HepG2 (cell line): Measurements from ENCODE around the gene PLEKHA5. TPM values are rescaled to one million over a fixed set of nuclear protein-coding genes. Genes with fewer than 3 reads are reported as not detected.

Source experiments
- ATAC-seq: fragments of 200-7000 bp; cut with Tn5 transposase; 3 replicates; pipeline ENCODE4 v1.9.1; 2020; ENCODE audit warnings: mild to moderate bottlenecking, moderate library complexity
- BruUV-seq: library from RNA; stranded (reverse); fragments of 400-500 nt; replicated peaks from 2 replicates; lab custom pipeline; 2021; lab: Mats Ljungman, UMichigan
- CTCF ChIA-PET: fragments of 300-600 bp; formaldehyde crosslinking; extraction: SDS; loops from one replicate; lab custom pipeline; 2021; ENCODE audit warnings: low total read pairs, inconsistent platforms, low intra/inter-chr PET ratio; lab: Yijun Ruan, JAX
- POLR2A ChIA-PET: fragments of 350-600 bp; sonication (Branson Sonifier 250); formaldehyde crosslinking; loops from one replicate; lab custom pipeline; 2020; ENCODE audit warnings: antibody characterized with exemption, inconsistent platforms; lab: Yijun Ruan, JAX
- DNase-seq: peaks from one replicate; pipeline ENCODE4 v3.0.0-alpha.2; 2015; ENCODE audit warnings: low spot score
- FAIRE-seq: peaks from 3 replicates; lab custom pipeline; 2011; peaks lifted over from hg19 to GRCh38; lab: Jason Lieb, UNC
- H2AFZ ChIP-seq: one replicate; pipeline ENCODE4 v1.6.1; 2011; ENCODE audit warnings: low read length, inconsistent platforms
- H3K27ac ChIP-seq: fragments of 300-600 bp; 3 replicates; pipeline ENCODE4 v1.8.0; 2011; ENCODE audit warnings: mixed run types, mild to moderate bottlenecking, mixed read lengths, low read length, inconsistent platforms; ENCODE audit not compliant: insufficient read depth; ENCODE audit errors: extremely low read length
- H3K27me3 ChIP-seq, 2 experiments: fragments of 200-600 bp in 1 of 2; 2 replicates in 1 of 2; 3 replicates in 1 of 2; pipeline versions ENCODE4 v1.6.0 to v1.8.0; 2011; ENCODE audit warnings: low read length in 2 of 2, mild to moderate bottlenecking in 2 of 2, moderate library complexity in 2 of 2, inconsistent platforms in 1 of 2; ENCODE audit not compliant: insufficient read depth in 2 of 2, control insufficient read depth in 1 of 2
- H3K36me3 ChIP-seq, 2 experiments: fragments of 200-600 bp in 1 of 2; replicated peaks in 1 of 2; 2 replicates in 1 of 2; 3 replicates in 1 of 2; pipeline versions ENCODE4 v1.5.1 to v1.8.0; 2011; ENCODE audit warnings: low read length in 2 of 2, inconsistent platforms in 1 of 2; ENCODE audit not compliant: insufficient read depth in 2 of 2, control insufficient read depth in 1 of 2
- H3K4me1 ChIP-seq: 2 replicates; pipeline ENCODE4 v1.5.1; 2012; ENCODE audit warnings: low read length, inconsistent platforms; ENCODE audit not compliant: insufficient read depth
- H3K4me2 ChIP-seq: 2 replicates; pipeline ENCODE4 v1.6.0; 2011; ENCODE audit warnings: low read depth, low read length, inconsistent platforms
- H3K4me3 ChIP-seq, 3 experiments: fragments of 200-600 bp in 1 of 3; sonication (generic), shearing (Covaris generic) in 1 of 3; replicated peaks in 1 of 3; 2 replicates each; pipeline ENCODE4 v1.5.1; 2011 to 2016; ENCODE audit warnings: low read length in 3 of 3, inconsistent platforms in 2 of 3, low read depth in 2 of 3, mild to moderate bottlenecking in 2 of 3, control low read depth in 1 of 3, mixed read lengths in 1 of 3; ENCODE audit not compliant: insufficient read depth in 1 of 3
- H3K79me2 ChIP-seq: one replicate; pipeline ENCODE4 v1.6.1; 2011; ENCODE audit warnings: low read length, inconsistent platforms; ENCODE audit not compliant: insufficient read depth
- H3K9ac ChIP-seq: 2 replicates; pipeline ENCODE4 v1.6.0; 2011; ENCODE audit warnings: mild to moderate bottlenecking, low read depth, low read length, inconsistent platforms; ENCODE audit not compliant: insufficient read depth
- H3K9me3 ChIP-seq: 2 replicates; pipeline ENCODE4 v1.5.1; 2012; ENCODE audit warnings: mild to moderate bottlenecking, low read length
- H4K20me1 ChIP-seq: 2 replicates; pipeline ENCODE4 v1.6.0; 2011; ENCODE audit warnings: inconsistent platforms, mild to moderate bottlenecking, low read length, moderate library complexity; ENCODE audit not compliant: insufficient read depth
- CSRNP2 ChIP-seq: sonication (generic); formaldehyde crosslinking; conservative IDR thresholded peaks from 2 replicates; pipeline ENCODE4 v1.8.0; 2022; ENCODE audit warnings: low read depth, missing genetic modification reagents
- ELF4 ChIP-seq: sonication (generic); formaldehyde crosslinking; IDR thresholded peaks from 2 replicates; pipeline ENCODE4 v1.5.0; 2020; ENCODE audit warnings: missing genetic modification reagents, mild to moderate bottlenecking, moderate library complexity, borderline replicate concordance
- FOSL2 ChIP-seq: sonication (generic); formaldehyde crosslinking; IDR thresholded peaks from 2 replicates; pipeline ENCODE4 v1.4.0; 2020; ENCODE audit warnings: missing genetic modification reagents
- IRX3 ChIP-seq: sonication (generic); formaldehyde crosslinking; IDR thresholded peaks from 2 replicates; pipeline ENCODE4 v1.8.1; 2023; ENCODE audit warnings: mild to moderate bottlenecking, low read depth, missing genetic modification reagents, borderline replicate concordance
- KAT7 ChIP-seq: IDR thresholded peaks from 2 replicates; pipeline ENCODE4 v1.6.1; 2018; ENCODE audit warnings: borderline replicate concordance, missing compliant biosample characterization
- PHF5A ChIP-seq: IDR thresholded peaks from one replicate; pipeline ENCODE4 v1.6.1; 2018; ENCODE audit warnings: low read depth, missing genetic modification reagents; ENCODE audit not compliant: unreplicated experiment
- POLR2AphosphoS2 ChIP-seq: IDR thresholded peaks from 2 replicates; pipeline ENCODE4 v1.6.1; 2011; ENCODE audit warnings: low read depth, low read length, improper control_type of control experiment
- RBAK ChIP-seq: sonication (generic); formaldehyde crosslinking; IDR thresholded peaks from 2 replicates; pipeline ENCODE4 v1.5.1; 2020; ENCODE audit warnings: mild to moderate bottlenecking, missing genetic modification reagents
- TFDP2 ChIP-seq: sonication (generic); formaldehyde crosslinking; IDR thresholded peaks from 2 replicates; pipeline ENCODE4 v1.4.0; 2020; ENCODE audit warnings: missing genetic modification reagents
- ZBTB33 ChIP-seq: sonication (generic); formaldehyde crosslinking; IDR thresholded peaks from 2 replicates; pipeline ENCODE4 v1.4.0; 2020; ENCODE audit warnings: missing genetic modification reagents
- ZBTB42 ChIP-seq: sonication (generic); formaldehyde crosslinking; IDR thresholded peaks from 2 replicates; pipeline ENCODE4 v1.5.0; 2020; ENCODE audit warnings: mild to moderate bottlenecking, missing genetic modification reagents
- ZBTB44 ChIP-seq: sonication (generic); formaldehyde crosslinking; IDR thresholded peaks from 2 replicates; pipeline ENCODE4 v1.4.0; 2020; ENCODE audit warnings: missing genetic modification reagents
- ZFP37 ChIP-seq: sonication (generic); formaldehyde crosslinking; IDR thresholded peaks from 2 replicates; pipeline ENCODE4 v1.4.0; 2020; ENCODE audit warnings: missing genetic modification reagents, borderline replicate concordance
- ZFP82 ChIP-seq: sonication (generic); formaldehyde crosslinking; IDR thresholded peaks from 2 replicates; pipeline ENCODE4 v1.5.1; 2020; ENCODE audit warnings: mild to moderate bottlenecking, missing genetic modification reagents, borderline replicate concordance
- ZFY ChIP-seq: sonication (generic); formaldehyde crosslinking; IDR thresholded peaks from 2 replicates; pipeline ENCODE4 v1.4.0; 2020; ENCODE audit warnings: missing genetic modification reagents
- ZNF24 ChIP-seq: fragments of 450-650 bp; IDR thresholded peaks from 2 replicates; pipeline ENCODE4 v1.6.1; 2017; ENCODE audit warnings: antibody characterized with exemption, mild to moderate bottlenecking
- ZNF335 ChIP-seq: sonication (generic); formaldehyde crosslinking; IDR thresholded peaks from 2 replicates; pipeline ENCODE4 v1.4.0; 2020; ENCODE audit warnings: missing genetic modification reagents
- ZNF558 ChIP-seq: sonication (generic); formaldehyde crosslinking; IDR thresholded peaks from 2 replicates; pipeline ENCODE4 v1.9.0; 2022; ENCODE audit warnings: mild to moderate bottlenecking, missing genetic modification reagents, borderline replicate concordance
- ZNF788 ChIP-seq: sonication (generic); formaldehyde crosslinking; IDR thresholded peaks from 2 replicates; pipeline ENCODE4 v1.5.0; 2020; ENCODE audit warnings: mild to moderate bottlenecking, missing genetic modification reagents, borderline replicate concordance
- ZSCAN31 ChIP-seq: sonication (generic); formaldehyde crosslinking; IDR thresholded peaks from 2 replicates; pipeline ENCODE4 v1.5.0; 2020; ENCODE audit warnings: low read depth, mild to moderate bottlenecking, missing genetic modification reagents
- WGBS: methylation state at CpG from one replicate; pipeline ENCODE4 v1.1.6; 2017; ENCODE audit warnings: low lambda C conversion rate; 5-methylcytosine and 5-hydroxymethylcytosine counted together
- in situ Hi-C: cut with HindIII; loops from 2 replicates; pipeline ENCODE4 v1.10.0; 2017; ENCODE audit warnings: low pct_unique_long_range_greater_than_20kb; ENCODE audit not compliant: extremely low pct_ligation_motif_present
- intact Hi-C: fragments of 100-400 bp; cut with micrococcal nuclease; formaldehyde crosslinking; loops from one replicate; pipeline ENCODE4 v1.10.0; 2022; ENCODE audit not compliant: unreplicated experiment
- polyA plus RNA-seq, 8 experiments: library from polyadenylated mRNA; depleted of rRNA in 3 of 8; stranded (reverse) in 7 of 8; unstranded in 1 of 8; fragments of >200 nt; fragmentation: Illumina TruSeq in 4 of 8; extraction: Trizol in 4 of 8; gene quantifications; 2 replicates each; pipeline versions ENCODE4 v1.2.1 to v1.2.3, GENCODE V29; 2011 to 2016; ENCODE audit warnings: low read depth in 4 of 8, missing spikeins in 1 of 8, mixed read lengths in 1 of 8; ENCODE audit not compliant: insufficient read depth in 1 of 8
- total RNA-seq, 5 experiments: library from RNA; depleted of rRNA; stranded (reverse); fragments of >200 nt; fragmentation: Illumina TruSeq; extraction: Trizol; gene quantifications; 2 replicates each; pipeline ENCODE4 v1.2.3, GENCODE V29; 2016; ENCODE audit warnings: low read depth in 1 of 5

The PLEKHA5 gene
- total and polyA plus RNA-seq, 2 of the 13 experiments (the other 11 are each of a cell fraction or from before 2014, with no cell fraction given) = 4.2 to 15.4 TPM

GRCh38 chr12:19302100-19302640 is 172.6 kb downstream of the PLEKHA5 start:
- intact Hi-C loops (no loop called here), in situ Hi-C loops (loop anchor here (25.0 kb wide), 1 partner anchor 440 kb away; no protein-coding TSS in a partner anchor)
- ATAC-seq (no peak), DNase-seq (no peak), FAIRE-seq (no peak)
- ChIA-PET CTCF (no interaction called here), POLR2A (no interaction called here)
- no peaks in the 10 kb centered on the region for H3K79me2 ChIP-seq
- TF ChIP-seq ZNF558 (CRISPR knock-in tag) (no peak), ZFP37 (CRISPR knock-in tag) (no peak), ZBTB44 (CRISPR knock-in tag) (no peak), ZFP82 (CRISPR knock-in tag) (no peak), ELF4 (CRISPR knock-in tag) (no peak), ZNF24 (no peak), ZNF788 (CRISPR knock-in tag) (no peak), ZBTB33 (CRISPR knock-in tag) (no peak), ZSCAN31 (CRISPR knock-in tag) (no peak), ZBTB42 (no peak), FOSL2 (CRISPR knock-in tag) (no peak), PHF5A (CRISPR knock-in tag) (no peak), TFDP2 (no peak), KAT7 (CRISPR knock-in tag) (no peak), ZFY (CRISPR knock-in tag) (no peak), ZNF335 (CRISPR knock-in tag) (no peak), CSRNP2 (CRISPR knock-in tag) (no peak), IRX3 (CRISPR knock-in tag) (no peak), RBAK (CRISPR knock-in tag) (no peak), POLR2AphosphoS2 (no peak)
- H4K20me1 ChIP-seq = no peaks in the 10 kb centered on the region
- no peaks in the 10 kb centered on the region for H3K9me3 ChIP-seq
- no peaks in the 10 kb centered on the region for H3K4me1 ChIP-seq
- 95% methylated on average over 3 of the region's 5 CpGs for WGBS
- peaks cover 0 to 3% of the 10 kb centered on the region in 2 experiments; a peak in 1 of 5 replicates for H3K36me3 ChIP-seq
- no peak overlapping the region for H3K9ac ChIP-seq
- no peak overlapping the region for H3K4me2 ChIP-seq
- H3K4me3 ChIP-seq = no peak overlapping the region
- H2AFZ ChIP-seq = no peak overlapping the region
- H3K27me3 ChIP-seq = no peaks in the 10 kb centered on the region
- no TSS peak for BruUV-seq
- H3K27ac ChIP-seq = no peak overlapping the region
